ENCODE data around the gene MRPL44.

- no peak for TF ChIP-seq POLR2A (IDR thresholded peaks at IDR 0.05; ENCODE audit: insufficient read depth in 1 of 2, low read depth in 2 of 2, low read length in 2 of 2)
- no peak for TF ChIP-seq MYNN (CRISPR knock-in tag; IDR thresholded peaks at IDR 0.05; ENCODE audit: low read depth)
- TF ChIP-seq JUNB (CRISPR knock-in tag; IDR thresholded peaks at IDR 0.05; ENCODE audit: borderline replicate concordance), result no peak
- no peak for TF ChIP-seq SIN3B (IDR thresholded peaks at IDR 0.05; ENCODE audit: low read length)
- no peak for TF ChIP-seq CTCF (CRISPR knock-in tag; IDR thresholded peaks at IDR 0.05)
- no peak for TF ChIP-seq NR0B2 (CRISPR knock-in tag; IDR thresholded peaks at IDR 0.05)
- TF ChIP-seq SALL2 (CRISPR knock-in tag; IDR thresholded peaks at IDR 0.05), result no peak
- TF ChIP-seq ZFP36L1 (CRISPR knock-in tag; IDR thresholded peaks at IDR 0.05), result no peak
- no peak for TF ChIP-seq U2AF2 (IDR thresholded peaks at IDR 0.05; ENCODE audit: low read depth, low read length)
- TF ChIP-seq ZNF407 (CRISPR knock-in tag; IDR thresholded peaks at IDR 0.05; ENCODE audit: not compliant biosample characterization), result no peak
- no peak for TF ChIP-seq ZBTB39 (CRISPR knock-in tag; IDR thresholded peaks at IDR 0.05)
- TF ChIP-seq ZNF749 (CRISPR knock-in tag; IDR thresholded peaks at IDR 0.05; ENCODE audit: borderline replicate concordance), result no peak
- no peak for TF ChIP-seq REPIN1 (CRISPR knock-in tag; IDR thresholded peaks at IDR 0.05; ENCODE audit: borderline replicate concordance, low read depth)
- no peak for TF ChIP-seq SP4 (CRISPR knock-in tag; IDR thresholded peaks at IDR 0.05)
Measured at GRCh38 chr2:223979730-223980396, 22.6 kb downstream of the MRPL44 start.

All from HepG2 (cell line).